Measurements from ENCODE around the gene FHAD1.

FHAD1 gene

GRCh38 chr1:15316510-15316909 is 69.5 kb downstream of the FHAD1 start:
- Histone ChIP-seq H3K9ac (ENCODE audit: low read length) (no peak overlapping the region), H3K36me3 (ENCODE audit: insufficient read depth, low read length) (no peaks in the 10 kb centered on the region), H3F3A (ENCODE audit: insufficient read depth, low read length) (no peaks in the 10 kb centered on the region), H3K9me3 (ENCODE audit: low read length) (0 out of 2 replicates have a peak, but pooled peaks cover 3% of the 10 kb centered on the region), H4K20me1 (ENCODE audit: insufficient read depth, low read length) (no peaks in the 10 kb centered on the region), H3K27ac (ENCODE audit: low read depth, low read length, poor library complexity, severe bottlenecking) (no peak overlapping the region), H3K4me2 (ENCODE audit: low read length) (no peak overlapping the region), H3K79me2 (ENCODE audit: insufficient read depth, low read length) (no peaks in the 10 kb centered on the region), H3K9me2 (ENCODE audit: low read depth, low read length) (no peaks in the 10 kb centered on the region), H3K4me1 (ENCODE audit: insufficient read depth, low read length, severe bottlenecking) (no peaks in the 10 kb centered on the region), H2AFZ (ENCODE audit: low read length) (no peak overlapping the region), H3K27me3 (ENCODE audit: insufficient read depth, low read length) (peaks cover 6% of the 10 kb centered on the region; the same call in 1 of the 2 replicates), H3K4me3 (ENCODE audit: low read depth, low read length, poor library complexity, severe bottlenecking) (no peak overlapping the region)
- no peak for TF ChIP-seq CTCF (IDR thresholded peaks at IDR 0.05; ENCODE audit: low read length)
- no peak for TF ChIP-seq EZH2 (IDR thresholded peaks at IDR 0.05; ENCODE audit: borderline replicate concordance, low read length)

GRCh38 chr1:15320267-15320666 is 73.2 kb downstream of the FHAD1 start:
- no peak for TF ChIP-seq CTCF (IDR thresholded peaks at IDR 0.05; ENCODE audit: low read length)
- TF ChIP-seq EZH2 (IDR thresholded peaks at IDR 0.05; ENCODE audit: borderline replicate concordance, low read length) = no peak
- Histone ChIP-seq H3K36me3 (ENCODE audit: insufficient read depth, low read length) (no peaks in the 10 kb centered on the region), H3K79me2 (ENCODE audit: insufficient read depth, low read length) (no peaks in the 10 kb centered on the region), H3K27ac (ENCODE audit: low read depth, low read length, poor library complexity, severe bottlenecking) (no peak overlapping the region), H3K4me2 (ENCODE audit: low read length) (no peak overlapping the region), H3K4me3 (ENCODE audit: low read depth, low read length, poor library complexity, severe bottlenecking) (no peak overlapping the region), H3K9me2 (ENCODE audit: low read depth, low read length) (no peaks in the 10 kb centered on the region), H3K9me3 (ENCODE audit: low read length) (0 out of 2 replicates have a peak, but pooled peaks cover 3% of the 10 kb centered on the region), H3K4me1 (ENCODE audit: insufficient read depth, low read length, severe bottlenecking) (no peaks in the 10 kb centered on the region), H3F3A (ENCODE audit: insufficient read depth, low read length) (no peaks in the 10 kb centered on the region), H4K20me1 (ENCODE audit: insufficient read depth, low read length) (no peaks in the 10 kb centered on the region), H3K9ac (ENCODE audit: low read length) (no peak overlapping the region), H2AFZ (ENCODE audit: low read length) (no peak overlapping the region), H3K27me3 (ENCODE audit: insufficient read depth, low read length) (peaks cover 6% of the 10 kb centered on the region; the same call in 1 of the 2 replicates)

- H3K4me1 ChIP-seq (ENCODE audit: insufficient read depth, low read length, severe bottlenecking) = no peaks in the 10 kb centered on the region
- no peaks in the 10 kb centered on the region for H3K79me2 ChIP-seq (ENCODE audit: insufficient read depth, low read length)
- no peaks in the 10 kb centered on the region for H3F3A ChIP-seq (ENCODE audit: insufficient read depth, low read length)
- no peaks in the 10 kb centered on the region for H3K36me3 ChIP-seq (ENCODE audit: insufficient read depth, low read length)
- H3K9ac ChIP-seq (ENCODE audit: low read length) = no peak overlapping the region
- H3K27me3 ChIP-seq (ENCODE audit: insufficient read depth, low read length) = peaks cover 6% of the 10 kb centered on the region; the same call in 1 of the 2 replicates
- H3K9me3 ChIP-seq (ENCODE audit: low read length) = 0 out of 2 replicates have a peak, but pooled peaks cover 3% of the 10 kb centered on the region
- no peak overlapping the region for H3K4me3 ChIP-seq (ENCODE audit: low read depth, low read length, poor library complexity, severe bottlenecking)
- H2AFZ ChIP-seq (ENCODE audit: low read length) = no peak overlapping the region
- H3K4me2 ChIP-seq (ENCODE audit: low read length) = no peak overlapping the region
- H3K9me2 ChIP-seq (ENCODE audit: low read depth, low read length) = no peaks in the 10 kb centered on the region
- TF ChIP-seq CTCF (IDR thresholded peaks at IDR 0.05; ENCODE audit: low read length) = no peak
- TF ChIP-seq EZH2 (IDR thresholded peaks at IDR 0.05; ENCODE audit: borderline replicate concordance, low read length) = no peak
- no peaks in the 10 kb centered on the region for H4K20me1 ChIP-seq (ENCODE audit: insufficient read depth, low read length)
- H3K27ac ChIP-seq (ENCODE audit: low read depth, low read length, poor library complexity, severe bottlenecking) = no peak overlapping the region
Measured at GRCh38 chr1:15321601-15322000, 74.6 kb downstream of the FHAD1 start.

All from OCI-LY1 (cell line).